Left kidney (tissue), 2 donors: Measurements from ENCODE around the gene MICAL3. TPM values are rescaled to one million over a fixed set of nuclear protein-coding genes. Genes with fewer than 3 reads are reported as not detected.
"Not testable (repeated sequence)": the region's sequence is repeated elsewhere in the genome, so short reads cannot be mapped to it uniquely, and the experiment has no call there.

Source experiments
- DNase-seq: peaks from one replicate; pipeline ENCODE4 v3.0.0-alpha.2; 2013
- polyA plus RNA-seq: library from polyadenylated mRNA; unstranded; fragments of 120-200 nt; gene quantifications from one replicate; pipeline ENCODE4 v1.2.1, GENCODE V29; 2013; ENCODE audit not compliant: insufficient read length

Gene MICAL3
- polyA plus RNA-seq, 1 donor = 46.3 TPM

GRCh38 chr22:18033204-18033998 is 9.0 kb upstream of the MICAL3 start:
- DNase-seq = no peak

GRCh38 chr22:18032455-18033101 is 8.2 kb upstream of the MICAL3 start:
- no peak for DNase-seq

- DNase-seq = no peak
These were observed 7.5 kb upstream of the MICAL3 start for GRCh38 chr22:18031695-18032454.

- DNase-seq = no peak
These were observed 5.4 kb upstream of the MICAL3 start for GRCh38 chr22:18029686-18030267.

GRCh38 chr22:18028817-18029527 is 4.6 kb upstream of the MICAL3 start:
- DNase-seq = no peak

GRCh38 chr22:18025898-18026297 is 1.5 kb upstream of the MICAL3 start:
- DNase-seq = not testable (repeated sequence)

GRCh38 chr22:18024956-18025720 is 777 bp upstream of the MICAL3 start:
- DNase-seq = no peak

GRCh38 chr22:18023509-18024275 is 669 bp downstream of the MICAL3 start:
- DNase-seq = peak; percentile 44

- DNase-seq = no peak
These were observed 1.5 kb downstream of the MICAL3 start for GRCh38 chr22:18022876-18023275.

GRCh38 chr22:18021431-18021830 is 2.9 kb downstream of the MICAL3 start:
- DNase-seq = no peak

- DNase-seq = not testable (repeated sequence)
These were observed 3.6 kb downstream of the MICAL3 start for GRCh38 chr22:18020743-18021142.

- DNase-seq = no peak
These were observed 10.4 kb downstream of the MICAL3 start for GRCh38 chr22:18013947-18014346.

- no peak for DNase-seq
These were observed 10.9 kb downstream of the MICAL3 start for GRCh38 chr22:18013436-18013835.

- no peak for DNase-seq
These were observed 11.8 kb downstream of the MICAL3 start for GRCh38 chr22:18012531-18012930.

GRCh38 chr22:18010266-18010665 is 14.1 kb downstream of the MICAL3 start:
- no peak for DNase-seq

GRCh38 chr22:18008136-18008535 is 16.2 kb downstream of the MICAL3 start:
- no peak for DNase-seq

- DNase-seq = no peak
These were observed 19.0 kb downstream of the MICAL3 start for GRCh38 chr22:18005201-18005926.

- DNase-seq = not testable (repeated sequence)
These were observed 22.5 kb downstream of the MICAL3 start for GRCh38 chr22:18001894-18002315.
